ENCODE results near the gene TSC2. TPM values are rescaled to one million over a fixed set of nuclear protein-coding genes. Genes with fewer than 3 reads are reported as not detected.

The TSC2 gene
- total and polyA plus RNA-seq, 2 of the 13 experiments (the other 11 are each of a cell fraction or from before 2014, with no cell fraction given), result 19.6 to 40.4 TPM

- no peak for TF ChIP-seq ATF2 (CRISPR knock-in tag; IDR thresholded peaks at IDR 0.05)
- no peak for TF ChIP-seq DMTF1 (CRISPR knock-in tag; IDR thresholded peaks at IDR 0.05)
- TF ChIP-seq KDM1A (CRISPR knock-in tag; IDR thresholded peaks at IDR 0.05), result no peak
- peak; percentile 81 for TF ChIP-seq ZNF136 (CRISPR knock-in tag; IDR thresholded peaks at IDR 0.05; ENCODE audit: low read depth)
- no peak for TF ChIP-seq NCOA5 (CRISPR knock-in tag; IDR thresholded peaks at IDR 0.05)
- no peak for TF ChIP-seq ZUFSP (CRISPR knock-in tag; IDR thresholded peaks at IDR 0.05; ENCODE audit: borderline replicate concordance)
- TF ChIP-seq ATM (IDR thresholded peaks at IDR 0.05; ENCODE audit: borderline replicate concordance), result no peak
- peak; percentile 95 for TF ChIP-seq NR2C2 (CRISPR knock-in tag; IDR thresholded peaks at IDR 0.05; ENCODE audit: borderline replicate concordance)
- peak; percentile 74; the same call in 1 of the 2 replicates for TF ChIP-seq KDM2A (CRISPR knock-in tag; IDR thresholded peaks at IDR 0.05; ENCODE audit: borderline replicate concordance, low read depth)
- TF ChIP-seq SOX5 (CRISPR knock-in tag; IDR thresholded peaks at IDR 0.05; ENCODE audit: borderline replicate concordance), result peak; percentile 35; the same call in 1 of the 2 replicates
- TF ChIP-seq MTF2 (CRISPR knock-in tag; IDR thresholded peaks at IDR 0.05; ENCODE audit: borderline replicate concordance), result no peak
- TF ChIP-seq LRRFIP1 (CRISPR knock-in tag; conservative IDR thresholded peaks at IDR 0.05), result no peak
- TF ChIP-seq ETV5 (CRISPR knock-in tag; IDR thresholded peaks at IDR 0.05; ENCODE audit: borderline replicate concordance), result peak; percentile 81
- no peak for TF ChIP-seq ZNF354B (CRISPR knock-in tag; IDR thresholded peaks at IDR 0.05)
- no peak for TF ChIP-seq MIER2 (CRISPR knock-in tag; IDR thresholded peaks at IDR 0.05)
- no peak for TF ChIP-seq ZNF773 (CRISPR knock-in tag; IDR thresholded peaks at IDR 0.05; ENCODE audit: borderline replicate concordance)
- no peak for TF ChIP-seq GLMP (CRISPR knock-in tag; IDR thresholded peaks at IDR 0.05; ENCODE audit: borderline replicate concordance)
- no peak; the same call in none of the 2 replicates for TF ChIP-seq BORCS8-MEF2B (CRISPR knock-in tag; IDR thresholded peaks at IDR 0.05)
- TF ChIP-seq ATF5 (CRISPR knock-in tag; IDR thresholded peaks at IDR 0.05; ENCODE audit: low read depth), result no peak
Observed at GRCh38 chr16:2047330-2048115, at the start of gene TSC2, which contains the start of gene NTHL1 (continued).
